GM23338 (cell line): ENCODE results near the gene POLA2. TPM values are rescaled to one million over a fixed set of nuclear protein-coding genes. Genes with fewer than 3 reads are reported as not detected.

ENCODE experiments used
- EZH2 ChIP-seq: fragments of 200-600 bp; sonication (generic); IDR thresholded peaks from one replicate; pipeline ENCODE4 v1.8.0; 2017; ENCODE audit warnings: antibody characterized with exemption, mild to moderate bottlenecking, low read depth; ENCODE audit not compliant: unreplicated experiment
- EZH2phosphoT487 ChIP-seq: fragments of 200-600 bp; sonication (generic); IDR thresholded peaks from one replicate; pipeline ENCODE4 v1.8.1; 2018; ENCODE audit warnings: antibody characterized with exemption; ENCODE audit not compliant: unreplicated experiment
- JUNB ChIP-seq: IDR thresholded peaks from one replicate; pipeline ENCODE4 v1.6.1; 2016; ENCODE audit warnings: antibody characterized with exemption; ENCODE audit not compliant: unreplicated experiment
- ZNF331 ChIP-seq: fragments of 250-450 bp; sonication (Bioruptor Pico); IDR thresholded peaks from 2 replicates; pipeline ENCODE4 v1.5.0; 2020; ENCODE audit warnings: low read depth, mild to moderate bottlenecking, moderate library complexity
- polyA plus RNA-seq: library from polyadenylated mRNA; unstranded; fragments of >200 nt; fragmentation: Nextera tagmentation; extraction: Ambion mirVana; gene quantifications from 2 replicates; pipeline ENCODE4 v1.2.1, GENCODE V29; 2016
- total RNA-seq: library from RNA; depleted of rRNA; stranded (reverse); fragments of >200 nt; shearing (Covaris generic); gene quantifications from 2 replicates; pipeline ENCODE4 v1.2.3, GENCODE V29; 2014
- TF ChIP-seq, protein P1 (sequence below): fragments of 250-450 bp; sonication (Bioruptor Pico); IDR thresholded peaks from 2 replicates; pipeline ENCODE4 v1.5.0; 2020; ENCODE audit warnings: mild to moderate bottlenecking, moderate library complexity
- TF ChIP-seq, protein P2 (sequence below): IDR thresholded peaks from one replicate; pipeline ENCODE4 v1.6.1; 2018; ENCODE audit warnings: antibody characterized with exemption; ENCODE audit not compliant: unreplicated experiment

The POLA2 gene
- total and polyA plus RNA-seq, 2 experiments from 2014 or later: 22.5 to 30.4 TPM

DNA sequence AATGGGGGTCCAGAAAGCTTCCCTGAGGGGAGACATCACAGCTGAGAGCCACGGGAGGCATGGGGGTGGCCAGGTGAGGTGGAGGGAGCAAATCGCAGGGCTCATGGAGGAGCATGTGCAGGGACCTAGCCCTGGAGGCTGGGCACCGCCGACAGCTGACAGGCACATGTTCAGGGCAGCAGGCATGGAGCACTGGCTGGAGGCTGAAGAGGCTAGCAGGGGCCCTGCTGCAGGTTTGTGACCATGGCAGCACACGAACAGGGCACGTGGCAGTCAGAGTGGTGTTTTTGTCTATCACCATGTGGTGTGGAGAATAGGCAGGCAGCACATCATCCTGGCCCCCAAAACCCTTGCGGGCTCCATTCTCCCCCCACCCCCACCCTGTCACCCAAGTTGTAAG lies 42.9 kb downstream of the POLA2 start (continued):
- TF ChIP-seq, protein P1, sequence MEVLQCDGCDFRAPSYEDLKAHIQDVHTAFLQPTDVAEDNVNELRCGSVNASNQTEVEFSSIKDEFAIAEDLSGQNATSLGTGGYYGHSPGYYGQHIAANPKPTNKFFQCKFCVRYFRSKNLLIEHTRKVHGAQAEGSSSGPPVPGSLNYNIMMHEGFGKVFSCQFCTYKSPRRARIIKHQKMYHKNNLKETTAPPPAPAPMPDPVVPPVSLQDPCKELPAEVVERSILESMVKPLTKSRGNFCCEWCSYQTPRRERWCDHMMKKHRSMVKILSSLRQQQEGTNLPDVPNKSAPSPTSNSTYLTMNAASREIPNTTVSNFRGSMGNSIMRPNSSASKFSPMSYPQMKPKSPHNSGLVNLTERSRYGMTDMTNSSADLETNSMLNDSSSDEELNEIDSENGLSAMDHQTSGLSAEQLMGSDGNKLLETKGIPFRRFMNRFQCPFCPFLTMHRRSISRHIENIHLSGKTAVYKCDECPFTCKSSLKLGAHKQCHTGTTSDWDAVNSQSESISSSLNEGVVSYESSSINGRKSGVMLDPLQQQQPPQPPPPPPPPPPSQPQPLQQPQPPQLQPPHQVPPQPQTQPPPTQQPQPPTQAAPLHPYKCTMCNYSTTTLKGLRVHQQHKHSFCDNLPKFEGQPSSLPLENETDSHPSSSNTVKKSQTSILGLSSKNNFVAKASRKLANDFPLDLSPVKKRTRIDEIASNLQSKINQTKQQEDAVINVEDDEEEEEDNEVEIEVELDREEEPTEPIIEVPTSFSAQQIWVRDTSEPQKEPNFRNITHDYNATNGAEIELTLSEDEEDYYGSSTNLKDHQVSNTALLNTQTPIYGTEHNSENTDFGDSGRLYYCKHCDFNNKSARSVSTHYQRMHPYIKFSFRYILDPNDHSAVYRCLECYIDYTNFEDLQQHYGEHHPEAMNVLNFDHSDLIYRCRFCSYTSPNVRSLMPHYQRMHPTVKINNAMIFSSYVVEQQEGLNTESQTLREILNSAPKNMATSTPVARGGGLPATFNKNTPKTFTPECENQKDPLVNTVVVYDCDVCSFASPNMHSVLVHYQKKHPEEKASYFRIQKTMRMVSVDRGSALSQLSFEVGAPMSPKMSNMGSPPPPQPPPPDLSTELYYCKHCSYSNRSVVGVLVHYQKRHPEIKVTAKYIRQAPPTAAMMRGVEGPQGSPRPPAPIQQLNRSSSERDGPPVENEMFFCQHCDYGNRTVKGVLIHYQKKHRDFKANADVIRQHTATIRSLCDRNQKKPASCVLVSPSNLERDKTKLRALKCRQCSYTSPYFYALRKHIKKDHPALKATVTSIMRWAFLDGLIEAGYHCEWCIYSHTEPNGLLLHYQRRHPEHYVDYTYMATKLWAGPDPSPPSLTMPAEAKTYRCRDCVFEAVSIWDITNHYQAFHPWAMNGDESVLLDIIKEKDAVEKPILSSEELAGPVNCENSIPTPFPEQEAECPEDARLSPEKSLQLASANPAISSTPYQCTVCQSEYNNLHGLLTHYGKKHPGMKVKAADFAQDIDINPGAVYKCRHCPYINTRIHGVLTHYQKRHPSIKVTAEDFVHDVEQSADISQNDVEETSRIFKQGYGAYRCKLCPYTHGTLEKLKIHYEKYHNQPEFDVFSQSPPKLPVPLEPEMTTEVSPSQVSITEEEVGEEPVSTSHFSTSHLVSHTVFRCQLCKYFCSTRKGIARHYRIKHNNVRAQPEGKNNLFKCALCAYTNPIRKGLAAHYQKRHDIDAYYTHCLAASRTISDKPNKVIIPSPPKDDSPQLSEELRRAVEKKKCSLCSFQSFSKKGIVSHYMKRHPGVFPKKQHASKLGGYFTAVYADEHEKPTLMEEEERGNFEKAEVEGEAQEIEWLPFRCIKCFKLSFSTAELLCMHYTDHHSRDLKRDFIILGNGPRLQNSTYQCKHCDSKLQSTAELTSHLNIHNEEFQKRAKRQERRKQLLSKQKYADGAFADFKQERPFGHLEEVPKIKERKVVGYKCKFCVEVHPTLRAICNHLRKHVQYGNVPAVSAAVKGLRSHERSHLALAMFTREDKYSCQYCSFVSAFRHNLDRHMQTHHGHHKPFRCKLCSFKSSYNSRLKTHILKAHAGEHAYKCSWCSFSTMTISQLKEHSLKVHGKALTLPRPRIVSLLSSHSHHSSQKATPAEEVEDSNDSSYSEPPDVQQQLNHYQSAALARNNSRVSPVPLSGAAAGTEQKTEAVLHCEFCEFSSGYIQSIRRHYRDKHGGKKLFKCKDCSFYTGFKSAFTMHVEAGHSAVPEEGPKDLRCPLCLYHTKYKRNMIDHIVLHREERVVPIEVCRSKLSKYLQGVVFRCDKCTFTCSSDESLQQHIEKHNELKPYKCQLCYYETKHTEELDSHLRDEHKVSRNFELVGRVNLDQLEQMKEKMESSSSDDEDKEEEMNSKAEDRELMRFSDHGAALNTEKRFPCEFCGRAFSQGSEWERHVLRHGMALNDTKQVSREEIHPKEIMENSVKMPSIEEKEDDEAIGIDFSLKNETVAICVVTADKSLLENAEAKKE (CRISPR knock-in tag): no peak
- TF ChIP-seq EZH2: no peak
- TF ChIP-seq, protein P2, sequence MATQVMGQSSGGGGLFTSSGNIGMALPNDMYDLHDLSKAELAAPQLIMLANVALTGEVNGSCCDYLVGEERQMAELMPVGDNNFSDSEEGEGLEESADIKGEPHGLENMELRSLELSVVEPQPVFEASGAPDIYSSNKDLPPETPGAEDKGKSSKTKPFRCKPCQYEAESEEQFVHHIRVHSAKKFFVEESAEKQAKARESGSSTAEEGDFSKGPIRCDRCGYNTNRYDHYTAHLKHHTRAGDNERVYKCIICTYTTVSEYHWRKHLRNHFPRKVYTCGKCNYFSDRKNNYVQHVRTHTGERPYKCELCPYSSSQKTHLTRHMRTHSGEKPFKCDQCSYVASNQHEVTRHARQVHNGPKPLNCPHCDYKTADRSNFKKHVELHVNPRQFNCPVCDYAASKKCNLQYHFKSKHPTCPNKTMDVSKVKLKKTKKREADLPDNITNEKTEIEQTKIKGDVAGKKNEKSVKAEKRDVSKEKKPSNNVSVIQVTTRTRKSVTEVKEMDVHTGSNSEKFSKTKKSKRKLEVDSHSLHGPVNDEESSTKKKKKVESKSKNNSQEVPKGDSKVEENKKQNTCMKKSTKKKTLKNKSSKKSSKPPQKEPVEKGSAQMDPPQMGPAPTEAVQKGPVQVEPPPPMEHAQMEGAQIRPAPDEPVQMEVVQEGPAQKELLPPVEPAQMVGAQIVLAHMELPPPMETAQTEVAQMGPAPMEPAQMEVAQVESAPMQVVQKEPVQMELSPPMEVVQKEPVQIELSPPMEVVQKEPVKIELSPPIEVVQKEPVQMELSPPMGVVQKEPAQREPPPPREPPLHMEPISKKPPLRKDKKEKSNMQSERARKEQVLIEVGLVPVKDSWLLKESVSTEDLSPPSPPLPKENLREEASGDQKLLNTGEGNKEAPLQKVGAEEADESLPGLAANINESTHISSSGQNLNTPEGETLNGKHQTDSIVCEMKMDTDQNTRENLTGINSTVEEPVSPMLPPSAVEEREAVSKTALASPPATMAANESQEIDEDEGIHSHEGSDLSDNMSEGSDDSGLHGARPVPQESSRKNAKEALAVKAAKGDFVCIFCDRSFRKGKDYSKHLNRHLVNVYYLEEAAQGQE: no peak
- no peak for TF ChIP-seq EZH2phosphoT487
- TF ChIP-seq JUNB: no peak
- TF ChIP-seq ZNF331: no peak
